Neural progenitor cell (in vitro differentiated cells): Measurements from ENCODE around the gene PARP14.

Experiments
- EZH2phosphoT487 ChIP-seq: fragments of 200-600 bp; sonication (generic); IDR thresholded peaks from 2 replicates; pipeline ENCODE4 v1.6.1; 2017; ENCODE audit warnings: antibody characterized with exemption
- TF ChIP-seq, protein P1 (sequence below): fragments of 200-600 bp; sonication (generic); IDR thresholded peaks from 2 replicates; pipeline ENCODE4 v1.5.1; 2017; ENCODE audit warnings: antibody characterized with exemption, mild to moderate bottlenecking

GRCh38 chr3:122742234-122742633 is 61.6 kb downstream of the PARP14 start:
- TF ChIP-seq, protein P1, sequence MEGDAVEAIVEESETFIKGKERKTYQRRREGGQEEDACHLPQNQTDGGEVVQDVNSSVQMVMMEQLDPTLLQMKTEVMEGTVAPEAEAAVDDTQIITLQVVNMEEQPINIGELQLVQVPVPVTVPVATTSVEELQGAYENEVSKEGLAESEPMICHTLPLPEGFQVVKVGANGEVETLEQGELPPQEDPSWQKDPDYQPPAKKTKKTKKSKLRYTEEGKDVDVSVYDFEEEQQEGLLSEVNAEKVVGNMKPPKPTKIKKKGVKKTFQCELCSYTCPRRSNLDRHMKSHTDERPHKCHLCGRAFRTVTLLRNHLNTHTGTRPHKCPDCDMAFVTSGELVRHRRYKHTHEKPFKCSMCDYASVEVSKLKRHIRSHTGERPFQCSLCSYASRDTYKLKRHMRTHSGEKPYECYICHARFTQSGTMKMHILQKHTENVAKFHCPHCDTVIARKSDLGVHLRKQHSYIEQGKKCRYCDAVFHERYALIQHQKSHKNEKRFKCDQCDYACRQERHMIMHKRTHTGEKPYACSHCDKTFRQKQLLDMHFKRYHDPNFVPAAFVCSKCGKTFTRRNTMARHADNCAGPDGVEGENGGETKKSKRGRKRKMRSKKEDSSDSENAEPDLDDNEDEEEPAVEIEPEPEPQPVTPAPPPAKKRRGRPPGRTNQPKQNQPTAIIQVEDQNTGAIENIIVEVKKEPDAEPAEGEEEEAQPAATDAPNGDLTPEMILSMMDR = no peak
- no peak for TF ChIP-seq EZH2phosphoT487
